ENCODE measurements around the gene MMP25. TPM values are rescaled to one million over a fixed set of nuclear protein-coding genes. Genes with fewer than 3 reads are reported as not detected.

MMP25 gene
- total and polyA plus RNA-seq, 10 of the 15 experiments (the other 5 are each of a cell fraction or from before 2014, with no cell fraction given) = 0.03 to 0.36 (median 0.13) TPM; not detected in 1

DNA sequence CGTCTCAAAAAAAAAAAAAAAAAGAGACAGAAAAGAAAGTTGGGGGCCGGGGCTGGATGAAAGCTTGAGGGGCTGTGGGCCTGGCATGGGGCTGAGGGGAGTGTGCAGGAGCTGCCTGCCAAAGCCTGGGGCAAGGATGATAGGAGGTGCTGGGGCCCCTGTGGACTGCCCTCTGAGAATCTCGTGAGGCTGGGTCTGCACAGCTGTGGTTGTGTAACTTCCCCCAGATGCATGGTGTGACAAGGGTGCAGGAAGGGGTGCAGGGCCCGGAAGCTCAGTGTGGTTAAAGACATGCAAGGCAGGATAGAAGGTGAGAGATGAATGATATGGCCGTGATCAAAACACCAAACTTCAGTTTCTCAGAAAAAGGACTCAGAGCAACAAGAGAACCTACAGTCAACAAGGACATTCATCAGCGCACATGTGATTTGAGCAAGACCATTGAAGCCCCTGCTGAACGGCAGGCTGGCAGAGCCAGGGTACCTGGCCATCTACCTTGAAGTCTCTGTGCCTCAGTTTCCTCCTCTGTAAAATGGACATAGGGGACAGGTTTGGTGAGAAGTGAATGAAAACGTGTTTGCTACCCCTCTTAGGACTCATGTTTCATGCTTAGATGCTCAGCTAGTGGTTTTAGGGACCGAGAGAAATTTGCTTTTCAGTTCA, 28.6 kb downstream of the MMP25 start (continued):
- no peak for TF ChIP-seq GATAD2B (conservative IDR thresholded peaks at IDR 0.05; ENCODE audit: low read depth)
- 0 out of 2 replicates have a peak, but pooled peaks have one; percentile 73 for TF ChIP-seq SMARCA5 (IDR thresholded peaks at IDR 0.05)
- no peak for TF ChIP-seq CBX5 (IDR thresholded peaks at IDR 0.05; ENCODE audit: low read depth)
- no peak for TF ChIP-seq LARP7 (IDR thresholded peaks at IDR 0.05)
- TF ChIP-seq POU2F2 (IDR thresholded peaks at IDR 0.05; ENCODE audit: borderline replicate concordance, low read depth, low read length) = peak; percentile 76; the same call in 1 of the 3 replicates
- no peak for TF ChIP-seq ZSCAN29 (IDR thresholded peaks at IDR 0.05)
- TF ChIP-seq, protein P1, sequence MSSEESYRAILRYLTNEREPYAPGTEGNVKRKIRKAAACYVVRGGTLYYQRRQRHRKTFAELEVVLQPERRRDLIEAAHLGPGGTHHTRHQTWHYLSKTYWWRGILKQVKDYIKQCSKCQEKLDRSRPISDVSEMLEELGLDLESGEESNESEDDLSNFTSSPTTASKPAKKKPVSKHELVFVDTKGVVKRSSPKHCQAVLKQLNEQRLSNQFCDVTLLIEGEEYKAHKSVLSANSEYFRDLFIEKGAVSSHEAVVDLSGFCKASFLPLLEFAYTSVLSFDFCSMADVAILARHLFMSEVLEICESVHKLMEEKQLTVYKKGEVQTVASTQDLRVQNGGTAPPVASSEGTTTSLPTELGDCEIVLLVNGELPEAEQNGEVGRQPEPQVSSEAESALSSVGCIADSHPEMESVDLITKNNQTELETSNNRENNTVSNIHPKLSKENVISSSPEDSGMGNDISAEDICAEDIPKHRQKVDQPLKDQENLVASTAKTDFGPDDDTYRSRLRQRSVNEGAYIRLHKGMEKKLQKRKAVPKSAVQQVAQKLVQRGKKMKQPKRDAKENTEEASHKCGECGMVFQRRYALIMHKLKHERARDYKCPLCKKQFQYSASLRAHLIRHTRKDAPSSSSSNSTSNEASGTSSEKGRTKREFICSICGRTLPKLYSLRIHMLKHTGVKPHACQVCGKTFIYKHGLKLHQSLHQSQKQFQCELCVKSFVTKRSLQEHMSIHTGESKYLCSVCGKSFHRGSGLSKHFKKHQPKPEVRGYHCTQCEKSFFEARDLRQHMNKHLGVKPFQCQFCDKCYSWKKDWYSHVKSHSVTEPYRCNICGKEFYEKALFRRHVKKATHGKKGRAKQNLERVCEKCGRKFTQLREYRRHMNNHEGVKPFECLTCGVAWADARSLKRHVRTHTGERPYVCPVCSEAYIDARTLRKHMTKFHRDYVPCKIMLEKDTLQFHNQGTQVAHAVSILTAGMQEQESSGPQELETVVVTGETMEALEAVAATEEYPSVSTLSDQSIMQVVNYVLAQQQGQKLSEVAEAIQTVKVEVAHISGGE (CRISPR knock-in tag; IDR thresholded peaks at IDR 0.05) = no peak
- no peak for TF ChIP-seq NR2F1 (conservative IDR thresholded peaks at IDR 0.05)
- peak; percentile 63; the same call in 1 of the 2 replicates for TF ChIP-seq BCL11A (IDR thresholded peaks at IDR 0.05; ENCODE audit: low read depth, low read length)
- TF ChIP-seq ZBTB40 (IDR thresholded peaks at IDR 0.05; ENCODE audit: borderline replicate concordance) = no peak
- no peak for TF ChIP-seq NFYA (IDR thresholded peaks at IDR 0.05; ENCODE audit: borderline replicate concordance, low read depth, low read length)
- TF ChIP-seq, protein P2, sequence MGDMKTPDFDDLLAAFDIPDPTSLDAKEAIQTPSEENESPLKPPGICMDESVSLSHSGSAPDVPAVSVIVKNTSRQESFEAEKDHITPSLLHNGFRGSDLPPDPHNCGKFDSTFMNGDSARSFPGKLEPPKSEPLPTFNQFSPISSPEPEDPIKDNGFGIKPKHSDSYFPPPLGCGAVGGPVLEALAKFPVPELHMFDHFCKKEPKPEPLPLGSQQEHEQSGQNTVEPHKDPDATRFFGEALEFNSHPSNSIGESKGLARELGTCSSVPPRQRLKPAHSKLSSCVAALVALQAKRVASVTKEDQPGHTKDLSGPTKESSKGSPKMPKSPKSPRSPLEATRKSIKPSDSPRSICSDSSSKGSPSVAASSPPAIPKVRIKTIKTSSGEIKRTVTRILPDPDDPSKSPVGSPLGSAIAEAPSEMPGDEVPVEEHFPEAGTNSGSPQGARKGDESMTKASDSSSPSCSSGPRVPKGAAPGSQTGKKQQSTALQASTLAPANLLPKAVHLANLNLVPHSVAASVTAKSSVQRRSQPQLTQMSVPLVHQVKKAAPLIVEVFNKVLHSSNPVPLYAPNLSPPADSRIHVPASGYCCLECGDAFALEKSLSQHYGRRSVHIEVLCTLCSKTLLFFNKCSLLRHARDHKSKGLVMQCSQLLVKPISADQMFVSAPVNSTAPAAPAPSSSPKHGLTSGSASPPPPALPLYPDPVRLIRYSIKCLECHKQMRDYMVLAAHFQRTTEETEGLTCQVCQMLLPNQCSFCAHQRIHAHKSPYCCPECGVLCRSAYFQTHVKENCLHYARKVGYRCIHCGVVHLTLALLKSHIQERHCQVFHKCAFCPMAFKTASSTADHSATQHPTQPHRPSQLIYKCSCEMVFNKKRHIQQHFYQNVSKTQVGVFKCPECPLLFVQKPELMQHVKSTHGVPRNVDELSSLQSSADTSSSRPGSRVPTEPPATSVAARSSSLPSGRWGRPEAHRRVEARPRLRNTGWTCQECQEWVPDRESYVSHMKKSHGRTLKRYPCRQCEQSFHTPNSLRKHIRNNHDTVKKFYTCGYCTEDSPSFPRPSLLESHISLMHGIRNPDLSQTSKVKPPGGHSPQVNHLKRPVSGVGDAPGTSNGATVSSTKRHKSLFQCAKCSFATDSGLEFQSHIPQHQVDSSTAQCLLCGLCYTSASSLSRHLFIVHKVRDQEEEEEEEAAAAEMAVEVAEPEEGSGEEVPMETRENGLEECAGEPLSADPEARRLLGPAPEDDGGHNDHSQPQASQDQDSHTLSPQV (IDR thresholded peaks at IDR 0.05) = no peak
- 0 out of 4 replicates have a peak, but pooled peaks of 1 of the 2 experiments have one; percentile 53 for TF ChIP-seq ETV6 (conservative IDR thresholded peaks at IDR 0.05 in 1 of 2, IDR thresholded peaks at IDR 0.05 in 1 of 2; ENCODE audit: borderline replicate concordance in 1 of 2, low read depth in 1 of 2)
- TF ChIP-seq NBN (IDR thresholded peaks at IDR 0.05) = peak; percentile 70
- TF ChIP-seq ZNF207 (IDR thresholded peaks at IDR 0.05; ENCODE audit: borderline replicate concordance) = no peak
- no peak for TF ChIP-seq BRCA1 (IDR thresholded peaks at IDR 0.05; ENCODE audit: low read depth, low read length)
- TF ChIP-seq JUNB (IDR thresholded peaks at IDR 0.05) = no peak
- no peak for TF ChIP-seq SUPT20H (IDR thresholded peaks at IDR 0.05; ENCODE audit: borderline replicate concordance, control insufficient read depth, low read depth, low read length)
- 0 out of 4 replicates have a peak, but pooled peaks of 1 of the 2 experiments have one; percentile 23 for TF ChIP-seq CEBPB (IDR thresholded peaks at IDR 0.05; ENCODE audit: borderline replicate concordance in 1 of 2, low read depth in 2 of 2, low read length in 2 of 2)
